ENCODE results near the gene BAHD1.

The BAHD1 gene

DNA sequence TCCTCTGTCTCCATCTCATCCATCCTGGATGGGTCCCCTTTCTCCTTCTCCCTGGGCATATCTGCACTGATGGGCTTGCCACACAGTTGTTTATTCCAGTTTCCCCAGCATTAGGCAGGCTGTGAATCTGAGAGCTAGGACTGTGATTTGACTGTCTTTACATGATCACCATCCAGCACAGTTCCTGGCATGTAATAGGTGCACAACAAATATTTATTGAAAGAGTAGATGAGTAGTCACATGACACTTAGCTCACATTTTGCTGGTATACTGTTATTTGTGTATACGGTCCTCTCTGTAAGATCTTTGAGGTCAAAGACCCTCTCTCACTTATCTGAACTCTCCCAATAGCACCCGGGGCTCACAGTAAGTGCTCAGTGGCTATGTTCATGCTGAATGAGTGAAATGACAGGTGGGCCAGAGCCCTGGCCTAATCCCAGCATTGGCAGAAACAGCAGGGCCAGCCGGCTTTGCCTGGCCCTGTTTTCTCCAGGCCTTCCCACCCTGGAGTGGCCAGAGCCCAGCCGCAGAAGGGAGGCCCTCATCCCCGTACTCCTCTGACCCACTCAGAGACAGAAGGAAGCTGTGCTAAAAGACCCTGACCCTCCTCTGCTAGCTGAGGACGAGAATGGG, 16.2 kb upstream of the BAHD1 start:
- DNase-seq (ENCODE audit: low spot score) = no peak

- no peak for DNase-seq (ENCODE audit: low spot score)
Observed at GRCh38 chr15:40425681-40426080, 15.1 kb upstream of the BAHD1 start.

GRCh38 chr15:40427188-40427587, 13.6 kb upstream of the BAHD1 start:
- DNase-seq (ENCODE audit: low spot score) = no peak

GRCh38 chr15:40428185-40428584, 12.6 kb upstream of the BAHD1 start:
- DNase-seq (ENCODE audit: low spot score) = no peak

- no peak for DNase-seq (ENCODE audit: low spot score)
Observed at GRCh38 chr15:40429068-40429710, 11.6 kb upstream of the BAHD1 start.

GRCh38 chr15:40430271-40430805, 10.4 kb upstream of the BAHD1 start:
- peak; percentile 59 for DNase-seq (ENCODE audit: low spot score)

DNA sequence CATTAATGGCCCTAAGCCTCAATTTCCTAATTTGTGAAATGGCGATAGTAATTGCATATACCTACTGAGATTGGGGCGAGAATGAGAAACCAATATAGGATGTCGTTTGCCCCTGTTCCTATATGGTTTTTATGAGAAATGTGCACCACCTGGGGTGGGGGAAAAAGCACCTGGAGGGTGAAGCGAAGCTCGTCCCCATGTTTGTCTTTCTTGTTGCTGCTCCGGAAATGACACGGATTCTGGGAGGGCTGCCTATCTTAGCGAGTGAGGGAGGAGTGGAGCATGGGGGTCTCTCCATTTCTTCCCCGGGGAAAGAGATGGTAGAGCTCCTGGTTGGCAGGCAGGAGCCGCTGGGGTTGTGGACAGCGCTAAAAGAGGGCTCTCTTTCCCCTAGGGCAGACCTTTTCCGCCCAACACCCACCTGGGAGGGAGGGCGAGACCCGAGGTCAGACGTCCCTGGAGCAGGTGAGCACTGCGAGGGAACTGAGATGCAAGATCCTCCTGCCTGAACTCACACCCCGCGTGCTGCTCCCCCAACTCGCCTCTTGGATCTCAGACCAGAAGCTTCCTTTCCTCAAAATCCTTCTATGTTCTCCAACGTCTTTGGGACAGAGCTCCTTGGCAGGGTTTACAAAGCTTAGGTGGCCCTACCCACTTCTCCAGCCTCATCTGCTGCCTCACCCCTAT, 5.6 kb upstream of the BAHD1 start:
- no peak for DNase-seq (ENCODE audit: low spot score)

DNA sequence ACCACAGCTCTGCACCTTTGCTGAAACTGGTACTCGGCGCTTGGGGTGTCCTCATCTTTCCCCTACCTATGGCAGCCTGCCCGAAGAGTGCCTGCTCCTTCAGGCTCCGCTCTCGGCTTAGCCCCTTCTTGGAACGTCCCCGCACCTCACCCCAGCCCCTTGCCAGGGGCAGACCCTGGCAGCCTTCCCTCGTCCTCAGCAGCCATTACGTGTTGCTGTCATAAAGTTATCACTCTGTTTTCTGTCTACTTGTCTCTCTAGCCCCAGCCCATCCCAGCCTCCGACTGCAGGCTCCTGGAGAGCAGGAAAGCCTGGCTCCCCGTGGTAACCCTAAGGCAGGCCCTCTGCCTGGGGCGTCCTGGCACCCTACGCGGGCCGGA, 5.1 kb upstream of the BAHD1 start:
- no peak for DNase-seq (ENCODE audit: low spot score)

DNA sequence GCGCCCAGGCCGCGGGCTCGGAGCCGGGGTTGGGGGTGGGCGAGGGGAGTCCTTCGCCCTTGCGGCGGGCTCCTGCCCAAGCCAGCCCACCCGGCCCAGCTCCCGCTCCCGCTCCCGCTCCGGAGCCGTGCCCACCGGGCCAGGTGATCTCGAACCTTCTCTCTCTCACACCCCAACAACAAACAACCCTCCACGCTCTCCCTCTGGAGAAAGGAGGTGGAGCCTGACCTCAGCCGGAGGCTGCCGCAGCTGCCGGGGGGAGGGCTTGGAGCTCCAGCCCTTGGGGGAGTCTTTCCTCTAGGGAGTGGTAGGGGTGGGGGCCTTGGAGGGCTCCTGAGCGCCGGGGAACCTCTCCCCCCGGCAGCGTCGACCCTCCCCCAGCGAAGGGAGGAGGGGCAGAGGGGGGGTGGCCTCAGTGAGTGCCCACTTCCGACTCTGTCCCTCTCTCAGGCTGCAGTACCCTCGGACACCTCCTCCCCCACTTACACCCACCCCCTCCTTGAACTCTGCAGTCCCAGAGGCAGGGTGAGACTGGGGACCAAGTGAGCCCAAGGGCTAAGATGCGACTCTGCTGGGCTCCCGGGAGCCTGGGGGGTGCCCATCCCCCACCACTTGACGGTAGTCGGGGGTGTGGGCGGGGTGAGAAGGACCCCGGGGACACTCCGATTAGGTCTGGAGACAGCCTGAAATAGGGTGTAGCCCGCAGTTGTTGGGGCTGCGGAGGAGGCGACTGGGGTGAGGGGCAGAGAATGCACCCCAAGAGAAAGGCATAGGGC, 4.4 kb upstream of the BAHD1 start:
- no peak for DNase-seq (ENCODE audit: low spot score)

- no peak for DNase-seq (ENCODE audit: low spot score)
Observed at GRCh38 chr15:40436892-40437751, 3.6 kb upstream of the BAHD1 start.

DNA sequence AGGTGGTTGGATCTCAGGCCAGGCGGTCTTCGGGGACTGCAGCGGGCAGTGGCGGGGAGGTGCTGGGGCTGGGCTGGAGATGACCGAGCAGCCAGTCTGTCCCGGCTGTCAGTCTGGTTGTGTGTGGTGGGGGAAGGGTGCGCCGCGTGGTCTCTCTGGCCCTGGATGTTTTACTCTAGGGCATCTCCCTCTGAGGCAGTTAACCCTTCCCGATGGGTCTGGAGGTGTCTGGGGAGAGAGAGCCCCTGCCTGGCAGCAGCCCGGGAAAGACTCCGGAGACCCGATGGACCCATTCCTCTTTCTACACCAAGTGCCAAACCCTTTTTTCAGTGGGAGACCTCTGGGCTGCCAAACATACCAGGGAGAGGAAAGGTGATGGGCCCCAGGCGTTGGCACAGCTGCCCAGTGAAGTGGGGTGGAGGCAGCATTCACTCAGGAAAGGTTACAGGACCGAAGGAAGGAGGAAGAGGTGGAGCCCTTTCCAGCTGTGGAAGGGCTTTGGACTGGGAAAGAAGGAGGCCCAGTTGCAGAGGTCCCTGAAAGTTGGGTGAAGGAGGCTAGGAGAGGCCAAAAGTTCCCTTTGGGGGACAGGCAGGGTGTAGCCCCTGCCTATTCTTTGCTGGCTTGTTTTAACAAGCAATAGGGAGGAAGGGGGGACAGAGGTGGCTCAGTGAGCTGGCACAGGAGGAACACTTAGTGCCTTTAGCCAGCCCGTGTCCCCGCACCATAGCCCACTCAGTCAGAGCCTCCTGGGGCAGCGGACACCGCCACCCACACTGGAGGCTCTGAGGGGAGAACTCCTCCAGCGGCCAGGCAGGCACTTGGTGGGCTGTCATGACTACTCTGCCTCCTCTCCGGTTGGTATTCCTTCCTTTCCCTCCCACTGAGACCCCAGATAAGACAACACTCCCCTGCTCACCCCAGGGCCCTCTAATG, 2.7 kb upstream of the BAHD1 start:
- no peak for DNase-seq (ENCODE audit: low spot score)

DNA sequence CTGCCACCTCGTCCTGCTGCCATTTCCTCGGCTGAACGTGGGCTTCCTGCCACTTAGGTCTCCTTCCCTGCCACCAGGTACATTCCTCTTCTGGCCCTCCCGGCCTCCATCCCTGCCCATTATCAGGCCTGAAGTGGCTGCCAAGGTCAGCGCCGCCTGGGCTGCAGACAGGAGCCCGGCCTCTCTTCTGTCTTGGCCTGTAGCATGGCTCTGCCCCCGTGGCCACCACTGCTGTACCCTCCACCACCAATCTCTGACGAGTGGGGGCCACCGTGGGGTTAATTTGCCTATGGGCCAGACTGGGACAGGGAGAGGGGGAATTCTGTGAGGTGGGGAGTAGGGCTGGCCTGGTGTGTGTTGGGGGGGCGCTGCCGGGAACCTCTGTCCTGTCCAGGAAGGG, 2.0 kb upstream of the BAHD1 start:
- no peak for DNase-seq (ENCODE audit: low spot score)

- DNase-seq (ENCODE audit: low spot score) = no peak
Observed at GRCh38 chr15:40439461-40439959, 1.2 kb upstream of the BAHD1 start.

DNA sequence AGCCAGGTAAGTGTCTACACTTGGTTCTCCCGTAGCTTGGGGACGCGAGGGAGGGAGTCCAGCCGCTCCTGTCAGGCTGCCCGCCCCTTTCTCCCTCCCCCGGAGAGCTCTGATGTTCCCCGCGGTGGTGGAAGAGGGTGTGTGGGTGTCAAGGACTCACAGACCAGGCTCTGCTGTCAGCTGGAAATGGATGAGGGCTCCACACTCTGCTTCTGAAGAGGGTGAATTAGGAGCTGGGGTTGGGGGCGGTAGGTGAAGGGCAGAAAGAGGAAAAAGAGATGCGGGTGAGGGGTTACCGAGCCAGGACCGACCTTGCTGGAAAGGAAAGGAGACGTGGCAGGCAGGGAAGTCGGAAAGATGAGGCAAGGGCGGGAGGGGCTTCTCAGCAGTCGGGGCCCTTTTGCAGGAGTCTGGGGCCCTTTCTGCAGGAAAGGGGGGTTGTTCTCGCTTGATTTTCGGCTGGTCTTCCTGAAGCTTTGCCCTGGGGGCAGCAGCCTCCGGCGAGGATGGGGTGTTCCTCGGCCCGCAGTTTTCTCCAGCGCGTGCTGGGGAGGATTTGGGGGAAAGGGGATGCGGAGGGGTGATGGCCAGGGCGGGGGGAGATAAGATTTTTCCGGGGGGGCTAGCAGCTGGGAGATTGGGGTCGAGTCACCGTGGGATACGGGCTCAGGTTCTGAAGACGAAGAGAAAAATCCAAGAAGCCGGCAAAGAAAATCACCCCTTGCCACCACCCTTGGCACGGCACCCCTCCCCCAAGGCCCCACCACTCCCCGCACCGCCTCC, 602 bp upstream of the BAHD1 start:
- DNase-seq (ENCODE audit: low spot score) = peak; percentile 50

- DNase-seq (ENCODE audit: low spot score) = no peak
Observed at GRCh38 chr15:40441565-40442531, 1.1 kb downstream of the BAHD1 start.

- DNase-seq (ENCODE audit: low spot score) = no peak
Observed at GRCh38 chr15:40443255-40443654, 2.5 kb downstream of the BAHD1 start.

- DNase-seq (ENCODE audit: low spot score) = no peak
Observed at GRCh38 chr15:40443846-40444245, 3.1 kb downstream of the BAHD1 start.

DNA sequence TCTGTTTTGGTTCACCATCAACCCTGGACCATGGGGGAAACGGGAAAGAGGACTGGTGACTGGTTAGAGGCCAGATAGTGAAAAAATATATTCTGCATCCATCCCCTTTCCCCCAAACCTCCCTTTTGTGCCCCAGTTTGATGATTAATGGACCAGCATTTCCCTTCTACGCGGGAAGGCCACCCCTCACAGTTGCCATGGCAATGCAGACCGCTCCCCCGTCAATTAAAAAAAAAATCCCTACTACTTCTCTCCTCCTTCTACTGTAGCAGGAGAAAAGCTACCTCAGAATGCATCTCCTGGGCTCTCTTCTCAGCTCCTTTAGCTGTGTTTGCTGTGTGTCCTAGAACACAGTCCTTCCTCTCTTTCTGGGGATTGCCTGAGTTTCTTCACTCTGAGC, 4.0 kb downstream of the BAHD1 start:
- DNase-seq (ENCODE audit: low spot score) = no peak

Measured in AG08395 (cell line).